ENCODE measurements around the gene PLB1.

Gene PLB1

DNA sequence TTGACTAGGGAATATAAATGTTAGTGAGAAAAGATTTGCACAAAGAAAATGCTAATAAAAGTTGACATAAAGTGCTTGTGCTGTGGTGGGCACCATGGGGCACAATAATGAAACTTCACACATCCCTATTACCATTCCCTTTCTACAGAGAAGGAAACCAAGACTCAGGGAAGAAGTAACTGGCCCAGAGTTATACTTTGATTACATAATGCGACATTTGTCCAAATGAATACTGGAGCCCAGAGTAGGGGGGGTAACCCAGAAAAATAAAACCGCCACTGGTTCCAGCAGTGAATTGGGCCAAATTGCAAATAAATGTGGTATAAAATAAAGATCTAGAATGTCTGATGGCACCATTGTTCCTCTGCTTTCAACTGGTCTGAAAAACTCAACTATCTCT is 149.7 kb downstream of the PLB1 start:
- no peak for DNase-seq (ENCODE audit: low spot score)
- Histone ChIP-seq H3K18ac (ENCODE audit: low read length) (no peak overlapping the region), H3K4me1 (ENCODE audit: control insufficient read depth in 2 of 2, insufficient read depth in 1 of 2, low read depth in 1 of 2, low read length in 2 of 2) (peaks cover 18 to 50% of the 10 kb centered on the region in 2 donors), H2BK5ac (ENCODE audit: low read length) (no peak overlapping the region), H3K36me3 (replicated peaks in 1 of 2; ENCODE audit: control insufficient read depth in 2 of 2, insufficient read depth in 2 of 2, low read length in 2 of 2) (no peaks in the 10 kb centered on the region), H2BK12ac (ENCODE audit: low read length) (no peak overlapping the region), H2AK5ac (ENCODE audit: low read depth, low read length) (no peak overlapping the region), H3K14ac (ENCODE audit: low read length) (no peak overlapping the region), H3K23ac (ENCODE audit: low read depth, low read length, poor library complexity) (no peak overlapping the region), H4K8ac (ENCODE audit: low read depth, low read length) (no peak overlapping the region), H3K9ac (ENCODE audit: low read depth, low read length, poor library complexity) (no peak overlapping the region), H3K4me2 (ENCODE audit: insufficient read depth, low read length, poor library complexity, severe bottlenecking) (no peak overlapping the region), H3K4ac (ENCODE audit: low read length) (no peak overlapping the region), H3K9me3 (replicated peaks in 1 of 2; ENCODE audit: control insufficient read depth in 2 of 2, insufficient read depth in 1 of 2, low read depth in 1 of 2, low read length in 2 of 2) (no peaks in the 10 kb centered on the region), H4K91ac (ENCODE audit: low read depth, low read length, poor library complexity) (no peak overlapping the region), H3K4me3 (ENCODE audit: low read length in 2 of 2) (no peak overlapping the region), H2AFZ (ENCODE audit: low read length) (no peak overlapping the region), H2BK120ac (ENCODE audit: low read depth, low read length) (no peak overlapping the region), H3K27ac (replicated peaks; ENCODE audit: low read length) (no peak overlapping the region), H2BK15ac (ENCODE audit: low read length) (no peak overlapping the region), H3K79me1 (ENCODE audit: low read depth, low read length) (no peaks in the 10 kb centered on the region), H3K27me3 (ENCODE audit: control insufficient read depth in 3 of 3, insufficient read depth in 3 of 3, low read depth in 1 of 3, low read length in 3 of 3) (no peaks in the 10 kb centered on the region)
- WGBS, 2 donors (ENCODE audit: extremely low coverage in 2 of 2, insufficient read length in 2 of 2, insufficient replicate concordance in 1 of 2): no CpG with 5 or more reads among the region's 2 CpGs

GRCh38 chr2:28647682-28648081 is 151.8 kb downstream of the PLB1 start:
- Histone ChIP-seq H2AK5ac (ENCODE audit: low read depth, low read length) (no peak overlapping the region), H2AFZ (ENCODE audit: low read length) (no peak overlapping the region), H2BK5ac (ENCODE audit: low read length) (no peak overlapping the region), H3K9me3 (replicated peaks in 1 of 2; ENCODE audit: control insufficient read depth in 2 of 2, insufficient read depth in 1 of 2, low read depth in 1 of 2, low read length in 2 of 2) (no peaks in the 10 kb centered on the region), H3K4me3 (ENCODE audit: low read length in 2 of 2) (no peak overlapping the region), H3K4me2 (ENCODE audit: insufficient read depth, low read length, poor library complexity, severe bottlenecking) (no peak overlapping the region), H3K9ac (ENCODE audit: low read depth, low read length, poor library complexity) (no peak overlapping the region), H3K14ac (ENCODE audit: low read length) (no peak overlapping the region), H3K27ac (replicated peaks; ENCODE audit: low read length) (no peak overlapping the region), H3K23ac (ENCODE audit: low read depth, low read length, poor library complexity) (no peak overlapping the region), H3K18ac (ENCODE audit: low read length) (no peak overlapping the region), H2BK12ac (ENCODE audit: low read length) (no peak overlapping the region), H2BK120ac (ENCODE audit: low read depth, low read length) (no peak overlapping the region), H3K36me3 (replicated peaks in 1 of 2; ENCODE audit: control insufficient read depth in 2 of 2, insufficient read depth in 2 of 2, low read length in 2 of 2) (no peaks in the 10 kb centered on the region), H3K79me1 (ENCODE audit: low read depth, low read length) (no peaks in the 10 kb centered on the region), H3K4me1 (ENCODE audit: control insufficient read depth in 2 of 2, insufficient read depth in 1 of 2, low read depth in 1 of 2, low read length in 2 of 2) (peaks cover 18 to 55% of the 10 kb centered on the region in 2 donors), H3K4ac (ENCODE audit: low read length) (no peak overlapping the region), H4K8ac (ENCODE audit: low read depth, low read length) (no peak overlapping the region), H3K27me3 (ENCODE audit: control insufficient read depth in 3 of 3, insufficient read depth in 3 of 3, low read depth in 1 of 3, low read length in 3 of 3) (no peaks in the 10 kb centered on the region), H4K91ac (ENCODE audit: low read depth, low read length, poor library complexity) (no peak overlapping the region), H2BK15ac (ENCODE audit: low read length) (no peak overlapping the region)
- WGBS, 2 donors (ENCODE audit: extremely low coverage in 2 of 2, insufficient read length in 2 of 2, insufficient replicate concordance in 1 of 2): no CpG with 5 or more reads among the region's 4 CpGs
- DNase-seq (ENCODE audit: low spot score): no peak

DNA sequence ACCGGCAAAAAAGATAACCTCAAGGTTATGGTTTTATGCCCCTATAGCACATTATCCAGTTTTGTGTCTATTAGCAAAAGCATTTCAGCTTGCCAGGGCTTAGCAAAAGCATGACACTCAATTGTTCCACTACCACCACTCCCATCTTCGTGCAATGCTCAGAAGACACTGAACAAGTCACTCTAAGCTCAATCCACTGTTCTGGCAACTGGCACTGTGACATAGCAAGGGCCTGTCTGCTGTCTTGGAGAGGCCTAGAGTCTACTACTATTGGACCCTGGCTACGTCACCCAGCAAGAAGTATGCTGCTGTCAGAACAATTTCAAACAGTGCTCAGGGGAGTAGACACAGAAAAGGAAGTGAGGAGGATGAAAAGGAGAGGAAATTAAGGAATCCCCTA is 152.3 kb downstream of the PLB1 start:
- Histone ChIP-seq H2AK5ac (ENCODE audit: low read depth, low read length) (no peak overlapping the region), H3K4ac (ENCODE audit: low read length) (no peak overlapping the region), H3K9ac (ENCODE audit: low read depth, low read length, poor library complexity) (no peak overlapping the region), H2BK5ac (ENCODE audit: low read length) (no peak overlapping the region), H3K4me1 (ENCODE audit: control insufficient read depth in 2 of 2, insufficient read depth in 1 of 2, low read depth in 1 of 2, low read length in 2 of 2) (peaks cover 18 to 53% of the 10 kb centered on the region in 2 donors), H3K4me2 (ENCODE audit: insufficient read depth, low read length, poor library complexity, severe bottlenecking) (no peak overlapping the region), H3K36me3 (replicated peaks in 1 of 2; ENCODE audit: control insufficient read depth in 2 of 2, insufficient read depth in 2 of 2, low read length in 2 of 2) (no peaks in the 10 kb centered on the region), H2AFZ (ENCODE audit: low read length) (no peak overlapping the region), H3K79me1 (ENCODE audit: low read depth, low read length) (no peaks in the 10 kb centered on the region), H3K14ac (ENCODE audit: low read length) (no peak overlapping the region), H2BK120ac (ENCODE audit: low read depth, low read length) (no peak overlapping the region), H2BK15ac (ENCODE audit: low read length) (no peak overlapping the region), H3K4me3 (ENCODE audit: low read length in 2 of 2) (no peak overlapping the region), H3K18ac (ENCODE audit: low read length) (no peak overlapping the region), H3K9me3 (replicated peaks in 1 of 2; ENCODE audit: control insufficient read depth in 2 of 2, insufficient read depth in 1 of 2, low read depth in 1 of 2, low read length in 2 of 2) (no peaks in the 10 kb centered on the region), H2BK12ac (ENCODE audit: low read length) (no peak overlapping the region), H4K91ac (ENCODE audit: low read depth, low read length, poor library complexity) (no peak overlapping the region), H3K23ac (ENCODE audit: low read depth, low read length, poor library complexity) (no peak overlapping the region), H3K27me3 (ENCODE audit: control insufficient read depth in 3 of 3, insufficient read depth in 3 of 3, low read depth in 1 of 3, low read length in 3 of 3) (no peaks in the 10 kb centered on the region), H3K27ac (replicated peaks; ENCODE audit: low read length) (no peak overlapping the region), H4K8ac (ENCODE audit: low read depth, low read length) (no peak overlapping the region)
- no peak for DNase-seq (ENCODE audit: low spot score)
- WGBS, 2 donors (ENCODE audit: extremely low coverage in 2 of 2, insufficient read length in 2 of 2, insufficient replicate concordance in 1 of 2): no CpG with 5 or more reads among the region's 3 CpGs

DNA sequence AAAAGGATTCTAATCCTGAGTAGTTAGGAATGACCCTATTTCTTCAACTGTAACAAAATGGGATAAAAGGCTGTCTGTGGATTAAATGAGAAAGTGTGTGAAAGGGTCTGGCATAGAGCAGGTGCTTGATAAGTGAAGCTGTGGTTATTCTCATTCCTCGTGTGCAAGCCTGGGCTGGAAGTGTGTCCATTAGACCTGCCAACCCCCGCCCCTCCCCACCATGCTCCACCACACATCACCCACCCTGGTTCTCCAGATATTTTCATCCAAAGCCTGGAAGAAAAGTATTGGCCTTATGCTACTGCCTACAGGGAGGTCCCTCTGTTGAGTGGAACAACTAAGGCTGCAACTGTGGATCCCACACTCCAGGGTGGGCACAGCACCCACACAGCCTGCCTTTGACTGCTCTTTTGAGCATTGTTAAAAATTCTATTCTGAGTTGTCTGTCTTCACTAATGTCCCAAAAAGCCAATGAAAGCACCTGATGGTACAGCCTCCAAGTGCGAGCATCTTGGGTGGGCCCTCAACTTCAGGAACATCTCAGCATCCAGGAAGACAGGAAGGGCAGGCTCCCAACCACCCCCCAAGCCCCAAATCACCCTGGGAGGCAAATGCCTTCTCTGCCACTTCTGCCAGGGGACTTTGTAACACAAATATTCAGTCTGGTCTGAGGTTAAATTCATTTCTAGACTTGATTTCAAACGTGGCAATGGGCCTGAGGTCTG is 153.0 kb downstream of the PLB1 start:
- H3K27me3 ChIP-seq (ENCODE audit: control insufficient read depth in 3 of 3, insufficient read depth in 3 of 3, low read depth in 1 of 3, low read length in 3 of 3): no peaks in the 10 kb centered on the region
- no peak overlapping the region for H2BK120ac ChIP-seq (ENCODE audit: low read depth, low read length)
- H3K4me1 ChIP-seq (ENCODE audit: control insufficient read depth in 2 of 2, insufficient read depth in 1 of 2, low read depth in 1 of 2, low read length in 2 of 2): peaks cover 14 to 46% of the 10 kb centered on the region in 2 donors
- H3K4me3 ChIP-seq (ENCODE audit: low read length in 2 of 2): no peak overlapping the region
- no peak overlapping the region for H4K91ac ChIP-seq (ENCODE audit: low read depth, low read length, poor library complexity)
- H3K18ac ChIP-seq (ENCODE audit: low read length): no peak overlapping the region
- H2BK15ac ChIP-seq (ENCODE audit: low read length): no peak overlapping the region
- no peak overlapping the region for H3K9ac ChIP-seq (ENCODE audit: low read depth, low read length, poor library complexity)
- no peak overlapping the region for H2BK5ac ChIP-seq (ENCODE audit: low read length)
- no peak overlapping the region for H3K14ac ChIP-seq (ENCODE audit: low read length)
- H3K23ac ChIP-seq (ENCODE audit: low read depth, low read length, poor library complexity): no peak overlapping the region
- no peak overlapping the region for H3K4me2 ChIP-seq (ENCODE audit: insufficient read depth, low read length, poor library complexity, severe bottlenecking)
- H3K36me3 ChIP-seq (replicated peaks in 1 of 2; ENCODE audit: control insufficient read depth in 2 of 2, insufficient read depth in 2 of 2, low read length in 2 of 2): no peaks in the 10 kb centered on the region
- H2BK12ac ChIP-seq (ENCODE audit: low read length): no peak overlapping the region
- H2AK5ac ChIP-seq (ENCODE audit: low read depth, low read length): no peak overlapping the region
- no peak overlapping the region for H4K8ac ChIP-seq (ENCODE audit: low read depth, low read length)
- DNase-seq (ENCODE audit: low spot score): no peak
- peak overlapping the region; percentile 4 for H2AFZ ChIP-seq (ENCODE audit: low read length)
- no peaks in the 10 kb centered on the region for H3K79me1 ChIP-seq (ENCODE audit: low read depth, low read length)
- WGBS, 2 donors (ENCODE audit: extremely low coverage in 2 of 2, insufficient read length in 2 of 2, insufficient replicate concordance in 1 of 2): no CpG with 5 or more reads among the region's 4 CpGs
- H3K9me3 ChIP-seq (replicated peaks in 1 of 2; ENCODE audit: control insufficient read depth in 2 of 2, insufficient read depth in 1 of 2, low read depth in 1 of 2, low read length in 2 of 2): no peaks in the 10 kb centered on the region
- no peak overlapping the region for H3K27ac ChIP-seq (replicated peaks; ENCODE audit: low read length)
- no peak overlapping the region for H3K4ac ChIP-seq (ENCODE audit: low read length)
